Epithelial cell of esophagus (primary cell): Measurements from ENCODE around the gene CLIP3.
A peak's percentile ranks its signal among the peaks of the same experiment; 100 is the strongest.
"Not testable (repeated sequence)": the region's sequence is repeated elsewhere in the genome, so short reads cannot be mapped to it uniquely, and the experiment has no call there.

ENCODE experiments used
- DNase-seq: peaks from one replicate; pipeline ENCODE4 v3.0.0; 2010; ENCODE audit warnings: low read depth
- H3K4me3 ChIP-seq: 2 replicates; pipeline ENCODE4 v1.5.1; 2011; ENCODE audit warnings: mild to moderate bottlenecking, low read length, control low read depth
- TF ChIP-seq, protein P1 (sequence below): IDR thresholded peaks from 2 replicates; pipeline ENCODE4 v1.5.1; 2011; ENCODE audit warnings: low read depth, mild to moderate bottlenecking, low read length, control low read depth, inconsistent platforms; ENCODE audit not compliant: insufficient read depth; ENCODE audit errors: missing control alignments

The CLIP3 gene

GRCh38 chr19:36046443-36047050 is 13.9 kb upstream of the CLIP3 start:
- no peak for DNase-seq
- TF ChIP-seq, protein P1, sequence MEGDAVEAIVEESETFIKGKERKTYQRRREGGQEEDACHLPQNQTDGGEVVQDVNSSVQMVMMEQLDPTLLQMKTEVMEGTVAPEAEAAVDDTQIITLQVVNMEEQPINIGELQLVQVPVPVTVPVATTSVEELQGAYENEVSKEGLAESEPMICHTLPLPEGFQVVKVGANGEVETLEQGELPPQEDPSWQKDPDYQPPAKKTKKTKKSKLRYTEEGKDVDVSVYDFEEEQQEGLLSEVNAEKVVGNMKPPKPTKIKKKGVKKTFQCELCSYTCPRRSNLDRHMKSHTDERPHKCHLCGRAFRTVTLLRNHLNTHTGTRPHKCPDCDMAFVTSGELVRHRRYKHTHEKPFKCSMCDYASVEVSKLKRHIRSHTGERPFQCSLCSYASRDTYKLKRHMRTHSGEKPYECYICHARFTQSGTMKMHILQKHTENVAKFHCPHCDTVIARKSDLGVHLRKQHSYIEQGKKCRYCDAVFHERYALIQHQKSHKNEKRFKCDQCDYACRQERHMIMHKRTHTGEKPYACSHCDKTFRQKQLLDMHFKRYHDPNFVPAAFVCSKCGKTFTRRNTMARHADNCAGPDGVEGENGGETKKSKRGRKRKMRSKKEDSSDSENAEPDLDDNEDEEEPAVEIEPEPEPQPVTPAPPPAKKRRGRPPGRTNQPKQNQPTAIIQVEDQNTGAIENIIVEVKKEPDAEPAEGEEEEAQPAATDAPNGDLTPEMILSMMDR: no peak
- H3K4me3 ChIP-seq: no peak overlapping the region

GRCh38 chr19:36043952-36044351 is 11.3 kb upstream of the CLIP3 start:
- no peak for DNase-seq
- no peak overlapping the region for H3K4me3 ChIP-seq
- TF ChIP-seq, protein P1: no peak

GRCh38 chr19:36041831-36042230 is 9.2 kb upstream of the CLIP3 start:
- peak; percentile 68 for DNase-seq
- no peak overlapping the region for H3K4me3 ChIP-seq
- TF ChIP-seq, protein P1: no peak

DNA sequence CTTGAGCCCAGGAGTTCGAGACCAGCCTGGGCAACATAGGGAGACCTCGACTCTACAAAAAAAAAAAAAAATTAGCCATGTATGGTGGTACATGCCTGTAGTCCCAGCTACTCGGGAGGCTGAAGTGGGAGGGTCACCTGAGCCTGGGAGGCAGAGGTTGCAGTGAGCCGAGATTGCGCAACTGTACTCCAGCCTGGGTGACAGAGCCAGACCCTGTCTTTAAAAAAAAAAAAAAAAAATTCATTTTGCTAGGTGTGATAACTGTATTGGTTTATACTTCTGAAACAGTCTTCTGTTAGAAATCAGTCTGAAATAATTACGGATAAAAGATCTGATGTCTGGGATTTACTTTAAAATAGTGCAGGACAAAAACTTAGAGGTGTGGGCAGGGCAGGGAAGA is 8.4 kb upstream of the CLIP3 start:
- not testable (repeated sequence) for DNase-seq, H3K4me3 ChIP-seq

- no peak overlapping the region for H3K4me3 ChIP-seq
- TF ChIP-seq, protein P1: no peak
- no peak for DNase-seq
These were observed 7.8 kb upstream of the CLIP3 start for GRCh38 chr19:36040495-36040894.

GRCh38 chr19:36031308-36031707 is 1.4 kb downstream of the CLIP3 start:
- no peak for DNase-seq
- TF ChIP-seq, protein P1: no peak
- H3K4me3 ChIP-seq: no peak overlapping the region

GRCh38 chr19:36030264-36031148 is 2.2 kb downstream of the CLIP3 start:
- peak; percentile 41 for DNase-seq
- H3K4me3 ChIP-seq: no peak overlapping the region
- TF ChIP-seq, protein P1: peak; percentile 28
